ENCODE measurements around the gene ITIH4. TPM values are rescaled to one million over a fixed set of nuclear protein-coding genes. Genes with fewer than 3 reads are reported as not detected.

The ITIH4 gene
- total RNA-seq, 1 donor from 2014 or later, result 2.1 TPM

DNA sequence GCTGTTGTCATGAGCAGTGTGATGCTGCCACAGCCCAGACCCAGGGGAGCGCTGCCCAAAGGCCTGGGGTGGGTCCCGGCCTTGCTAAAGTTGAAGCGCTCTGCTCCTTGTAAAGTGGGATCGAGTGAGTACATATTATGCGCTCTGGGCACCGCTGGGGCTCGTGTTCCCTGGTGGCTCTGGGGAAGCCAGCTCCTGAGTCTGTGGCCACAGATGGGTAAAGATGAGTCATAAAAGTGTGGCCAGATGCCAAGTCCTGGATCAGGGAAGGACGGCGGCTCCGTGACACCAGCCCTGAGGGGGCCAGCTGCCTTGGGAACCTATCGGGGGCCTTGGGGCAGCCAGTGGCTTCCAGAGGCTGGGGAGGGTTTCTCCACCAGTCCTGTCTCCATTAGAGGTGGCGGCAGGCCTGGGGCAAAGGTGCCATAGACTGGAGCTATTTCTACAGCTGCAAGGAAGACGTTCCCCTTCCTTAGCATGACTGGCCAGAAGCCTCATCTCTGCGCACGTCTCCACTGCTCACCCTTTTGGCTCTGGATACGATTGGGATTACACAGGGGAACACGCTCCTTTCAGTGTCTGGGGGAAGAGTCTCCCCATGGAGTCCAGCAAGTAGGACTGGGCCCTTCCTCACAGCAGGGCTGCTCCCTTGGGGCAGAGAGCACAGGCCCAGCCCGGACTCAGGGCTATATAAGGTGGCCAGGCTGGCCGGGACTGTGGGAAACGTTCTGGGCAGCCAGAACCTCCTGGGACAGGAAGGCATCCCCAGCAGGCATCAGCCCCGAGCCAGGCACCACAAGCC, 1.2 kb upstream of the ITIH4 start:
- peak; percentile 49 for ATAC-seq

DNA sequence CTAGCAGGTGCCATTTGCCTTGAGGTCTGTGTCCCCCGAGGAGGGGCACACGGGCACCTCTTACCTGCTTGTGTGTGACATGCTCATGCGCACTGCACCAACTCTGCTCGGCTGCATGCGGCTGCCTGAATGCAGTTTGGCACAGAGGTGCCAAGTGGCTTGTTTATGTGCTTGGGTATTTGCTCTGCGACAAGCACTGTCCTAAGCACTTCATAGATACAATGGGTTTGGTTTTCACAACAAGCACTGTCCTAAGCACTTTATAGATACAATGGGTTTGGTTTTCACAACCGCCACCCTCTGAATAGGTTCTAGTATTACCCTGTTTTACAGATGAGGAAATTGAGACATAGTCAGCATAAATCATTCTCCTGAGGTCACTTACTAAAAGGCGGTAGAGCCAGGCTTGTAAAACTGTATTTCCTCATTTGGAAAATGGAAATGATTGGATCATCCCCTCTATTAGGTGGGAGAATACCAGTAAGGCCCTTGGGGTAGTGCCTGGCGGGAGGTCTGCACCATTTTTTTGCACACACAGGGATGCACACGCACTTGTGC, 487 bp downstream of the ITIH4 start:
- no peak for ATAC-seq

DNA sequence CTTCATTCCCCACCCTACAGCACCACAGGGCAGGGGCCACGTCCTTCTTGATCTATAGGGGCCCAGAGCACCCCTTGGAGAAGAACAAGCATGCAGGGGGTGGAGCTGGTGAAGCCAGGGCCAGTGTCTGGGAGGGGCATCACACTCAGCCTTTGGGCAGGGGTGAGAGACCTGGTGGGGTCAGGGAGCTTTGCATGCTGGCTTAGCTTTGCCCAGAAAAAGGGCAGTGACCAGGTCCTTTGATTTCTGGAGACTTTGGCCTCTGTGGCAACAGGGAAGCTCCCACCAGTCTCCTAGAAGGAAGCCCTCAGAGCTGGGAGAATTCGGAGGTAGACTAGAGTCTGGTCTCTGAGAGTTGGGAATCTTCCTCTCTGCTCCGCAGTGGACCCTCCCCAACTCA, 990 bp downstream of the ITIH4 start:
- ATAC-seq, result no peak

DNA sequence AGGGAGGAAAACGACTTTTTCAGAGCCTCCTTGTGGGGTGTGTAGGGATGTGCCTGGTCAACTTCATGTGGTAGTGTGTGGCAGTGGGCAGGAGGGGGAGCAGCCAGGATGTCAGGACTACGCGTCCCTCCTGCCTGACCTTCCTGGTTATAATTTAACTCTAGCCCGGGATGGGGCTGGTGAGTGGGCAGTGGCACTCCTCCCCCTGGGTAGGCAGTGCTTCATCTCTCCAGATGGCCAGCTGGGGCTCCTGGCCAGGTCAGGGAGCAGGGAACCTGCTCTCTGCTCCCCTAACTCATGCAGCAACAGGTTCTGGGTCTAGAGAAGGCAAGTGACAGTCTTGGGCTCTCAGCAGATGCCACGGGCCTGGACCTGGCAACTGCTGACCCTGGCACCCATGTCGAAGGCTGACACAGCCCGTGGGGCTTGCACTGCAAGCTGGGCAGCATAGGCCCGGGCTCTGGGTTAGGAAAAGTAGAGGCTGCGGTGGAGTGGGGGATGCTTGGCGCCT, 2.6 kb downstream of the ITIH4 start:
- ATAC-seq, result no peak

DNA sequence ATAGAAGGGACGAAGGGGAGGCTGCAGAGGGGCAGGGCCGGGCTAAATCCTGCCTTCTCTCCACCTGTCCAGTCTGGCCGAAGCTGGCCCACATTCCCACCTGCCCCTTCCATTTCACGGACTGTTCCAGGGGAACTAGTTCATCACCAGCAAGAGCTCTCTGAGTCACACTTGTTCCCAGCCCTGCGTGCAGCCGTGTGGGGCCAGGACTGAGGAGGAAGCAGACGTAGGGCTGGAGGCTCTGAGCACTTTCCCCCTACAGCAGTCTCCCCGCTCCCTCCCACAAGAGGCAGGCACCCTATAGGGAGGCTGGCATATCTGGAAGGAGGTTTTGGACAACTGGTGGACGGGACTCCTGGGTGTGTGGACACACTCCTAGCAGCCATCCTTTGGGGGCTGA, 3.0 kb downstream of the ITIH4 start:
- ATAC-seq, result no peak

DNA sequence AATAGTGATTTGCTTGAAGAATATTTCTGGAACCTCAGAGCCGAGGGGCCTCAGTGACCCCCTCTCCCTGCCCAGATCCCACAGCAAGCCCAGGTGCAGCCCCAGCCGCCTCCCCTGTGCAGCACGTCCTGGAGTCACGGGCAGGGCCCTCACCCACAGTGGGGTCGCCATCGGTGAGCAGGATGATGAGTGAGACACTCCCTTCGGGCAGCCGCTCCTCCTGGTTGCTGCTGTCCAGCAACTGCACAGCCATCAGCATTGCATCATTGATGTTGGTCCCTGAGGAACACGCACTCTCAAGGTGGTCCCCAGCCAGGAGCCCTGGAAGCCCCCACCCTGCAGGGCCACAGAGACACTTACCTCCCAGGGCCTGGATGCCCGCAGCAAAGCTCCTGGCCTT, 6.4 kb downstream of the ITIH4 start:
- ATAC-seq, result no peak

DNA sequence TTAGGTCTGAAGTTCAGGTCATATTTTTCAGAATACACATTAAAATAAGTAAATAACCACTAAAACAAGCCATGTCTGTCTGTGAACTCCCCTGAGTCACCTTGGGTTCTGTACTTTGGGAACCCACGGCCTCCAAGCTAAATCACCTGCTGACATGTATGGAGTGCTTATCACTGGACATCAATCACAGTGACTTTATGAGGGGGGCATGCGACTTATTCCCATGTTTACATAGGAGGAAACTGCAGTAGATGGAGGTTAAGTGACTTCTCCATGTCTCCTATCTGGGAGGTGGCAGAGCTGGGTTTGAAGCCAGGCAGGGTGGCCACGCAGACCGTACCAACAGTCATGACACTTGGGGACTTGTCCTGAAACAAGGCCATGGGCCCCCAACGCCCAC, 8.1 kb downstream of the ITIH4 start:
- ATAC-seq, result no peak

DNA sequence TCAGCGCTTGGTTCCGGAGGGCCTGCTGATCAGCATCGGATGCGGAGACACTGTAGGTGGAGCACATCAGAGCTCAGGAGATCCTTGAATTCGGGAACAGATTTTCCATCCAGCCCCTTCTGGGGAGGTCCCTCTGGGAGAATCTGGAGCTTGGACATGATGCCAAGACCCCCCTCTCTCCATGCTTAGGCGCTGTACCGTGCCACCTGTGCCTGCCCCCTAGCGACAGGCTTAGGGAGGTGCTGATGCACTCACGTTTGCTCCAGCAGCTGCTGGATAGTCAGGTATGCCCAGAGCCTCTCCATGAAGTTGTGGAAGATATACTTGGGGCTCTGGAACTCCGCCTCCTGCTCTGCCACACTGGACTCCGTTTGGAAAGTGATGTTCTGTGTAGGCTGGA, 9.7 kb downstream of the ITIH4 start:
- peak; percentile 42 for ATAC-seq

DNA sequence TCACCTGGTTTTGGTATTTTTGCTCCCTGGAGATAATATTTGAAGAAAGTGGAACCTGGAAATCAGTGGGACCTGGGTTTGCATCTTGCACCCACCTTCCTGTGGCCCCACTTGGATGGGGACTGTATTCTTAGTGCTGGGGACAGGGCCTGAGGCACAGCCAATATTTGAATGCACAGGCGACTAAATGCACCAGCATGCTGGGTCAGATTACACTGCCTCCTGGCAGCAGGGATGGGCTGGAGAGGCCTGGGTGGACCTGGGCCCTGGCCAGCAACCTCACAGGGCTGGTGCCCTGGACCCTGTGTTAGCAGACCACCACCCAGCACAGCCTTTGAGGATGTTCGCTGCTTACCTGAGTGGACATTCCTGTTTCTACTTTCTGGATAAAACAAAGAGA, 10.5 kb downstream of the ITIH4 start:
- no peak for ATAC-seq

DNA sequence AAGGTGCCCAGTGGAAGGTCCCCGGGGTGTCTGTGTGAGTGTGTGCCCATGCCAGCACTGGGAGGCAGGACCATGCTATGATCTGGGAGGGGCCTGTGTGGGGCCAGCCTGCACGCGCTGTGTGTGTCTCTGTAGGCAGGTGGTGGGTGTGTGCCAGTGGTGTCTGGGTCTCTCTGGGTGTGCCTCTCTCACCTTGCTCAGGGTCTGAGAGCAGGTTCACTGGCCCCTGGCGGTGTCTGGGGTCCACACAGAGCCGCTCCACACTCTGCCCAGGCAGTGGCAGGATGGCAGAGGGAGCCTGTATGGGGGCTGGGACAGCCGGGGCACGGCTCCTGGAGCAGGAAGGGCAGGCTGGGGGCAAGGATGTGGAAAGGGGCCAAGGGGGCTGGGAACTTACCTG, 12.6 kb downstream of the ITIH4 start:
- ATAC-seq, result peak; percentile 15

DNA sequence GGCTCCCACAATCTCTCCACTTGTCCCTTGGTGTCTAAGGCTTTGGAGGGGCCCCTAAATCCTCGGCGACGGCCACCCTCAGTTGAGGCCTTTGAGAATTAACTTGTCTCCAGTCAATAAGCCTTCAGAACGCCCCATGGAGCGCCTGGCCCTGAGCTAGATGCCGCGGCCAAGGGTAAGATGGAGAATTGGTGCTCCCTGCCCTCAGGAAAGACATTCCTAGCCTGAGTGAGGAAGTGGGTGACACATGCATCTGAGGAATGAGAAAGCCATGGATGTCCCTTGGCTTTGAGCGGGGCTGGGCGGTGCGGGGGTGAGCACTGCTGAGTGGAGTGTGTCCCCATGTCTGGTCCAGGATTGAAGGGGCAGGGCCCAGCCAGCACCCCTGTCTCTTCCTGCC, 13.3 kb downstream of the ITIH4 start:
- ATAC-seq, result no peak

DNA sequence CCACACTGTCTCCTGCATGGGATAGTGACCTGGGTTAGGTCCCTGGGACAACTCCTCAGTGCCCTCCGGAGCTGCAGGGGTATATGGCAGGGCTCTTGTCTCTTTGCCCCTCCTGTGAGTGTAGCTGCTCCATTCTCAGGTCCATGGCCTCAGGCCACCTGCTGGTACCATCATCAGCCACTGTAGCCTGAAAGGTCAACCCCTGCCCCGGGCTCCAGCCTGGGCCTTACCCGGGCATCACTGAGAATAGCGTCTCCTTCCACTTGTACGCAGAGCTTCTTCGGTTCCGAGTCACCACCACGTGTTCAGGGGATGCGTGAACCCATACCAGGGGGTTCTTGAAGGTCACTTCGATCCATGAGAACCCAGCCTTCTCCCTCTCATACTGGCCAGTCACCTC, 13.8 kb downstream of the ITIH4 start:
- ATAC-seq, result no peak

DNA sequence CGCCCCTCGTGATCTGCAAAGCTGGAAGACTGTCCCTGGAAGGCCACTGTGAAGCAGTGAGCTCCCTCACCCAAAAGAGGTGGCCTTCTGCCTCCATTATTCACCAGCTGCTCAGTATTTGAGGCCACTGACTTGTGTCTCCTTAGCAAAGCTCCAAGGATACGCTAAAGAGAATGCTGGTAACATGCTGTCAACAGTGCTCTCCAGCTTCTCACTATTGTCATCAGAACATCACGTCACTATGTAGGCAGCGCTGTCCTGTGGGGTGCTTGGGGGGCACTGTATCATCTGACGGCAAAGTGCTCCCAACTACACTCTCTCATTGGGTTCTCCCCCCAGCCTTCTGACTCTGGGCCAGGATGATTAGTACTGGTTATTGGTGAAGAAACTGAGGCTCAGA, 14.3 kb downstream of the ITIH4 start:
- ATAC-seq, result no peak

DNA sequence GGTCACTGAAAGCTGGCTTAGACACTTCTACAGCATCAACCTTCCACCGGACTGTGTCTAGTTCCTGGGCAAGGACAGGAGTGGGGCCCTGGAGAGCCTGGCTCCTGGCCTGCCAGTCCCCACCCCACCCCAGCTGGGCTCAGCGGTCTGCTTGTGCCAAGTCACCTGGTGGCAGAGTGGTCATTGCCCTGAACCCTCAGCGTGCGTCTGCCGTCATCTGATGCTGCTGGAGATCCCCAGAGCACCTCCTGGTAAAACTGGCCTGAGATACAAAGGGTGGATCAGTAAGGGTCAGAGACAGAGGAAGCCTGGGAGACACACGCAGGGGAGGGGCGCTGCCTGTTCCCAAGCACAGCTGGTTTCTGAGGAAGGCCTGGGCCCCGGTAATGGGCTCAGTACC, 16.7 kb downstream of the ITIH4 start:
- no peak for ATAC-seq

DNA sequence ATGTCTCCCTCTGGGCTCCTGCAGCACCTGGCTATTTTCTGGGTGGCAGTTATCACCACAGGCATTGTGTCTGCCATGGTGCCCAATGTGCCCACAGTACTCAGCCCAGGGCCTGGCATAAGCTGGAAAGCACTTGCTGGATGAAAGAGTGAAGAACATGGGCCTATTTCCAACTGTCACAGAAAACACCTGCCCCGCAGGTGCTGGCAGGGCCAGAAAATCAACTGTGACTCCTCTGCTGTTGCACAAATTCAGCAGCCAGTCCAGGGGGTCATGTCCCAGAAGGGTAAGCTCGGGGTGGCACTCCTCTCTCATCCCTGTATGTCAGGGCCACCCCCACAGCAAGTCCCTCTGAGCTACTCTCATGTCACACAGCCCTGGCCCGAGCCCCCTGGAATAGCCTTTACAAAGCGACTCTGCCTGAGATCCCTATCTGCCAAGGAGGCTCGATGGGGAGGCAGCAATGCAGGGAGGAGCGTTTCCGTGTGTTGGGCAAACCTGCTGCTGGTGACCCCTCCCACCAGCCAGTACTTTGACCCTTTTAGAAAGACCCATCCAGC, 18.9 kb downstream of the ITIH4 start:
- no peak for ATAC-seq

DNA sequence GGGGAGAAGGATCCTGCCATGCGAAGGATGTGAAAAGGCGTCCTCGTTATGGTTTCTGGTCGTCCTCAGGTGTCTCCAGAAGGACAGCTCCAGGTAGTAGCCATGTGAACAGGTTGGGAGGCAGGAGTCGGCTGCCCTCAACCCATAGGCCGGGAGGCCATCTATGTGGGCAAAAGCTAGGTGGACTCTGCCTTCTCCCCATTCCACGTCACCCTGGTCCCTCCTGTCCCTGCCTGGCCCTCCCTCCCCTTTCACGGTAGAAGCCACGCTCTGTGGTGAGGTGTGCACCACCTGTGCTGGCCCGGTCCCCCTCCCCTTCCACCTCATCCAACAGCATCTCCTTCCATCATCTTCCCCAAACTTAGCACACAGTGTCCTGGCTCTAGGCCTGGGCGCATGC, 19.5 kb downstream of the ITIH4 start:
- no peak for ATAC-seq

DNA sequence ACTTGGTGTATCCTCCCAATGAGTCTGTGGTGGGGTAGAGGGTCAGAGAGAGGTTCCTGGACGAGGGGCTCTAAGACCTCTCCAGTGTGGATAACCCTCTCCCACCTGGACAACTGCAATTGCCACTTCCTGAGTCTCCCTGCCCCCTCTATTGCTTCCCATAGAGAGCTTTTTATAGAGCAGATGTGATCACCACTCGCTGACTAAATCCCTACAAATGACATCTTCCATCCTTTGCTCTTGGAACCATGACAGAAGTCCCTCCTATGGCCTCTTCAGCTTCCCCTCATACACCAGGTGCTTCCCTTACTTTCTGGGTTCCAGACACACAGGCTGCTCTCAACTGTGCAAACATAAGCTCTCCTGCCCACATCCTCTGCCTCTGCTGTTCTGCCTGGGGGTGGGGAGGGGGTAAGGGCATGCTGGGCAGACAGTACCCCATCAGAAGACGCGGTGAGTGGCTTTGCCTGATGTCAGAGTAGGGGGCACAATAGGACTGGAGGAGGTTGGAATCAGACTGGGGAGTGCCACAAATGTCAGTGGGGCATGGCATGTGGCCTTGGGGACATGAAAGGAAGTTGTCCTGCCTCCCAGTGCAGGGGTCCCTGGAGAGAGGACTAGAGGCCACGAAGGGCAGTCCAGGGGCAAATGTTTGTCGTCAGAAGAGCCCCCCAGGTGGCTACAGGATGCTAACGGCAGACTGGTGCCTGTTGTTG, 20.7 kb downstream of the ITIH4 start:
- no peak for ATAC-seq

DNA sequence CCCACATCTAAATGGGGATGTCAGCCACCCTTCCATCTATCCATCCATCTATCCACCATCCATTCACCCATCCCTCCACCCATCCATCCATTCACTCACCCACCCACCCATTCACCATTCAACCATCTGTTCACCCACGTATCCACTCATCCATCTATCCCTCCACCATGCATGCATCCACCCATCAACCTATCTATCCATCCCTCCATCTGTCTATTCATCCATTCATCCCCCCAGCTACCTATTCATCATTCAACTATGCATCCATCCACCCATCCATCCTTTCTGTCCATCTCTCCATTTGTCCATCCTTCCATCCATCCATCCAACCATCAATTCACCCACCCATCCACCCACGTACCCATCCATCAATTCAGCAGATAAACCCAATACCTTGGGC, 21.3 kb downstream of the ITIH4 start:
- ATAC-seq, result no peak

DNA sequence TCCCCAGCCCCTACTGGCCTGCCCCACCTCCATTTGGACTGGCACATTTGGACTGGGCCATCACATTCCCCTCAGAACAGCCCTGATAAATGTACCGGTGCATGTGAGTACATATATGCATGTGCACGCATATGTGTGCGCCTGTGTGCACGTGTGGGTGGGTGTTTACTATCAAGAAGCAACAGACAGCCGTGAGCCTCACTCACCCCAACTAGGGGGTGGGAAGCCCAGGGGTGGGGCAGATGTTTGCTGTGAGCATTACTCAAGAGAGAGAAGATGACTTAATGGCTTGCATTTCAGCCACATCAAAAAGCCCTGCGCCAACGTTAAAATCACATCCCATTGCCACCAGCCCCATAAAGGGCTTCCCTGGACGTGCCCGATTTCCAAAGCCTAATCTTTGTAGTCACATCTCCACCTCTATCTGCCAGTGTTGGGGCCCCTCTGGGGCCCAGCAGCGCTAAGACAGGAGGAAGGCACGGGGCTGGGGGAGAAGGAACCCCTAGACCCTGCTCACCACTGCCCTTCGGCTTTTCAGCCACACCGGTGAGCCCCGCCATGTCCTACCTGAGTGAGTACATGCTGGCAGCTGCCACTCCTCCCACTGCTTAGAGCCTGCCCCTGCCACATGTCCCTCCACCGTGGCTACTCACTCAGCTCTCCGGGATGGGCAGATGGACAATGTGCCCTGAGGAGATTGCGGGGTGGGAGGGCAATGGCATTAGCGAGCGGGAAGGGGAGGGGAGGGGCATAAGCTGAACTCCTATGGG, 25.0 kb downstream of the ITIH4 start:
- no peak for ATAC-seq

DNA sequence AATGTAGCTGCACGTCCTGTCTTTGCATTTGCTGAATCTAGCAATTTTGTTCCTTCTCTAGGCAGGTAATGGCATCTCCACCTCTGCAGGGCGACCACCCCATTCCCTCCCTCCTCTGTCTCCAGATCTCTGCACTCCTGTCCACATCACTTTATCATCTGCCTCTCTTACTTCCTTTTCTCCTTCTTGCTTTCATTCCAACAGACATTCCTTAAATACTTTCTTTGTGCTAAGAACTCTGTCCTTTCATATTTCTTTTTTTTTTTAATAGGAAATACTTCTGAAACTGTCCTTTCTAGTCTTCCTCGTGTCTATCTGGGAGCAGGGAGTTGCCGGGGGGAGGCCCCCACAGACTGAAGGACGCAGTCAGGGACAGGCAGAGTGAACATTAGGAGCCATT, 28.6 kb downstream of the ITIH4 start:
- no peak for ATAC-seq

DNA sequence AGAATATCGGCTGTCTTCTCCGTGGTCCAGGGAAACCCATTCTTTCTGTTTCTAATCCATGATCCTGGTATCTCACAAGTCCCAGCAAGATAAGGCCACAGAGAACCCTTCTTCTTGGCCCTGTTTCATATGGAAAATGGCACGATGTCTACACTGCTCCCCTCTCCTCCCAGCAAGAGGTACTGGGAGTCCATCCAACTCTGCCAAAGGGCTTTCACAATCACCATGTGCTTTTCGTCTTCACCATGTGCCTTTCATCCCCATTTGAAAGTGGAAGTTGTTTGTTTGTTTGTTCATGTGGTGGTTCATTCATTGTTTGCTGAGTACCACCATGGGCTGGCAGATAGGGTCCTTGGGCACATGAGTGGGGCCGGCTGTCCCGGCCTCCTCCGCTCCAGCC, 30.4 kb downstream of the ITIH4 start:
- ATAC-seq, result no peak

DNA sequence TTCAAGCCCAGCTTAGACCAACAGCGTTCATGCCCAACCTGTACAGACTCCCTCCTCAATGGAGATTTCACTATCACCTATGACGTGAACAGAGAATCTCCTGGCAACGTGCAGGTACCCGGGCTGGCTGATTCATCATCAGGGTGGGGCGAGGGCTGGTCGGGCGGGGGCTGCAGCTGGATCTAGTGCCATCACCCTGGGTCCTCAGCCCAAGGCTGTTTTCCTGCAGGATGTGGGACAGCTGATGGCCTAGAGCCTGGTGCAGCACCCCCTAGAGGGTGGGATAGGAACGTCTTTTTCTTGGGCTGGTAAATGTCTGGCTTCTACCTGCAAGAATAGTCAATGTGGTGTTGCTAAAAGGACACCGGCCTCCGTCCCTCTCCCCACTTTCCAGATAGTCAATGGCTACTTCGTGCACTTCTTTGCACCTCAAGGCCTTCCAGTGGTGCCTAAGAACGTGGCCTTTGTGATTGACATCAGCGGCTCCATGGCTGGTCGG, 31.4 kb downstream of the ITIH4 start:
- ATAC-seq, result peak; percentile 38
